ENCODE data around the gene ECT2L. TPM values are rescaled to one million over a fixed set of nuclear protein-coding genes. Genes with fewer than 3 reads are reported as not detected.

ECT2L gene
- total and polyA plus RNA-seq, 2 of the 13 experiments (the other 11 are each of a cell fraction or from before 2014, with no cell fraction given), result 0.12 TPM; not detected in 1

- no peak for TF ChIP-seq PRDM15 (CRISPR knock-in tag; IDR thresholded peaks at IDR 0.05)
- Histone ChIP-seq H3K79me2 (ENCODE audit: insufficient read depth, low read length) (no peaks in the 10 kb centered on the region), H3K27ac (ENCODE audit: extremely low read length, insufficient read depth, low read length) (no peak overlapping the region), H3K27me3 (ENCODE audit: control insufficient read depth in 1 of 2, insufficient read depth in 2 of 2, low read length in 2 of 2) (no peaks in the 10 kb centered on the region), H3K9me3 (ENCODE audit: low read length) (no peaks in the 10 kb centered on the region), H4K20me1 (ENCODE audit: insufficient read depth, low read length) (no peaks in the 10 kb centered on the region), H3K9ac (ENCODE audit: insufficient read depth, low read depth, low read length) (no peak overlapping the region), H3K36me3 (replicated peaks in 1 of 2; ENCODE audit: control insufficient read depth in 1 of 2, insufficient read depth in 2 of 2, low read length in 2 of 2) (no peaks in the 10 kb centered on the region), H3K4me3 (replicated peaks in 1 of 3; ENCODE audit: insufficient read depth in 1 of 3, low read depth in 2 of 3, low read length in 3 of 3) (no peak overlapping the region), H2AFZ (ENCODE audit: low read length) (no peak overlapping the region), H3K4me2 (ENCODE audit: low read depth, low read length) (no peak overlapping the region), H3K4me1 (ENCODE audit: insufficient read depth, low read length) (peaks cover 25% of the 10 kb centered on the region)
- in situ Hi-C loops (cut with HindIII; ENCODE audit: extremely low pct_ligation_motif_present, low pct_unique_long_range_greater_than_20kb), result loop anchor here (10.0 kb wide), 1 partner anchor 555 kb away; no protein-coding TSS in a partner anchor
- ChIA-PET CTCF (ENCODE audit: low intra/inter-chr PET ratio, low total read pairs) (no interaction called here), POLR2A (no interaction called here)
- DNase-seq (ENCODE audit: low spot score), result no peak
- FAIRE-seq, result no peak
- intact Hi-C loops (cut with micrococcal nuclease; ENCODE audit: unreplicated experiment), result no loop called here
- ATAC-seq, result no peak
- BruUV-seq (replicated peaks), result no TSS peak
- 64% methylated on average over 3 of the region's 3 CpGs for WGBS (ENCODE audit: low lambda C conversion rate)
Observed at GRCh38 chr6:138809677-138810076, 13.8 kb downstream of the ECT2L start.

GRCh38 chr6:138811866-138812265 lies 16.0 kb downstream of the ECT2L start:
- Histone ChIP-seq H3K4me2 (ENCODE audit: low read depth, low read length) (no peak overlapping the region), H2AFZ (ENCODE audit: low read length) (no peak overlapping the region), H3K27ac (ENCODE audit: extremely low read length, insufficient read depth, low read length) (no peak overlapping the region), H3K27me3 (ENCODE audit: control insufficient read depth in 1 of 2, insufficient read depth in 2 of 2, low read length in 2 of 2) (no peaks in the 10 kb centered on the region), H3K9ac (ENCODE audit: insufficient read depth, low read depth, low read length) (no peak overlapping the region), H3K9me3 (ENCODE audit: low read length) (no peaks in the 10 kb centered on the region), H3K79me2 (ENCODE audit: insufficient read depth, low read length) (no peaks in the 10 kb centered on the region), H3K36me3 (replicated peaks in 1 of 2; ENCODE audit: control insufficient read depth in 1 of 2, insufficient read depth in 2 of 2, low read length in 2 of 2) (no peaks in the 10 kb centered on the region), H3K4me1 (ENCODE audit: insufficient read depth, low read length) (peaks cover 39% of the 10 kb centered on the region), H3K4me3 (replicated peaks in 1 of 3; ENCODE audit: insufficient read depth in 1 of 3, low read depth in 2 of 3, low read length in 3 of 3) (no peak overlapping the region), H4K20me1 (ENCODE audit: insufficient read depth, low read length) (no peaks in the 10 kb centered on the region)
- WGBS (ENCODE audit: low lambda C conversion rate), result 72% methylated on average over 3 of the region's 3 CpGs
- ATAC-seq (no peak), FAIRE-seq (no peak), DNase-seq (ENCODE audit: low spot score) (no peak)
- intact Hi-C loops (cut with micrococcal nuclease; ENCODE audit: unreplicated experiment), result no loop called here
- ChIA-PET POLR2A (no interaction called here), CTCF (ENCODE audit: low intra/inter-chr PET ratio, low total read pairs) (no interaction called here)
- TF ChIP-seq ZNF446 (CRISPR knock-in tag; IDR thresholded peaks at IDR 0.05), result no peak
- in situ Hi-C loops (cut with HindIII; ENCODE audit: extremely low pct_ligation_motif_present, low pct_unique_long_range_greater_than_20kb), result loop anchor here (10.0 kb wide), 1 partner anchor 553 kb away; no protein-coding TSS in a partner anchor
- BruUV-seq (replicated peaks), result no TSS peak
